ENCODE results near the gene ADGRA3. TPM values are rescaled to one million over a fixed set of nuclear protein-coding genes. Genes with fewer than 3 reads are reported as not detected.

Gene ADGRA3
- total RNA-seq, 1 experiment from 2014 or later: 56.5 TPM

GRCh38 chr4:22532896-22533295 is 17.0 kb upstream of the ADGRA3 start:
- H3K23ac ChIP-seq (ENCODE audit: insufficient read length, low read depth, low read length): no peak overlapping the region
- H3K4ac ChIP-seq (ENCODE audit: low read depth, low read length): no peak overlapping the region
- H3K79me2 ChIP-seq (ENCODE audit: insufficient read depth, low read length): no peaks in the 10 kb centered on the region
- H3T11ph ChIP-seq (ENCODE audit: low read length): no peak overlapping the region
- H2BK12ac ChIP-seq (ENCODE audit: insufficient read length, low read depth, low read length): no peak overlapping the region
- no peak for DNase-seq
- no peak overlapping the region for H3K4me3 Mint-ChIP-seq
- no peak overlapping the region for H3K56ac ChIP-seq (ENCODE audit: insufficient read length, low read depth, low read length)
- no CpG with 5 or more reads among the region's 1 CpG for WGBS (ENCODE audit: extremely low coverage, insufficient read length, low lambda C conversion rate)
- H2BK120ac ChIP-seq (ENCODE audit: low read depth, low read length, poor library complexity, severe bottlenecking): no peak overlapping the region
- no peaks in the 10 kb centered on the region for H3K79me1 ChIP-seq (ENCODE audit: insufficient read depth, low read depth, low read length, poor library complexity, severe bottlenecking)
- peaks cover 4 to 27% (median 22%) of the 10 kb centered on the region in 3 experiments for H3K36me3 Mint-ChIP-seq (ENCODE audit: insufficient read depth in 1 of 3, low read depth in 3 of 3)
- H3K27ac Mint-ChIP-seq: no peak overlapping the region
- no peak for TF ChIP-seq CTCF (conservative IDR thresholded peaks at IDR 0.05)
- no peak overlapping the region for H3K18ac ChIP-seq (ENCODE audit: insufficient read length, low read depth, low read length)
- no peak overlapping the region for H3K14ac ChIP-seq (ENCODE audit: insufficient read depth, low read length)
- H3K4me1 ChIP-seq (ENCODE audit: insufficient read depth, low read length): no peaks in the 10 kb centered on the region
- no peak overlapping the region for H2BK20ac ChIP-seq (ENCODE audit: low read depth, low read length, poor library complexity, severe bottlenecking)
- H3K23me2 ChIP-seq (ENCODE audit: insufficient read length, low read depth, low read length, poor library complexity, severe bottlenecking): no peaks in the 10 kb centered on the region
- H2AK5ac ChIP-seq (ENCODE audit: insufficient read length, low read length): no peak overlapping the region
- peaks cover 25 to 30% of the 10 kb centered on the region in 2 experiments for H3K9me3 Mint-ChIP-seq
- no peak overlapping the region for H3K4me2 ChIP-seq (ENCODE audit: insufficient read depth, insufficient read length, low read length)
- no peaks in the 10 kb centered on the region for H4K20me1 ChIP-seq (ENCODE audit: control insufficient read depth, insufficient read depth, insufficient read length)
- no peak overlapping the region for H4K91ac ChIP-seq (ENCODE audit: insufficient read length, low read depth, low read length)
- H2BK5ac ChIP-seq (ENCODE audit: insufficient read length, low read length): no peak overlapping the region
- H3K4me1 Mint-ChIP-seq: no peaks in the 10 kb centered on the region
- H4K8ac ChIP-seq (replicated peaks; ENCODE audit: insufficient read length, low read depth, low read length): no peak overlapping the region
- H3K27me3 Mint-ChIP-seq (ENCODE audit: low read depth): no peaks in the 10 kb centered on the region
- no peak overlapping the region for H2BK15ac ChIP-seq (ENCODE audit: low read depth, low read length)
- H3K27me3 ChIP-seq (ENCODE audit: insufficient read depth, low read length): no peaks in the 10 kb centered on the region; the same call in 1 of the 2 replicates
- H4K5ac ChIP-seq (ENCODE audit: insufficient read length, low read depth, low read length): no peak overlapping the region
- H3K27ac ChIP-seq (ENCODE audit: insufficient read length, low read depth, low read length): no peak overlapping the region
- peaks cover 12% of the 10 kb centered on the region for H3K9me3 ChIP-seq (ENCODE audit: control insufficient read depth, low read depth, low read length)
- no peak overlapping the region for H3K9ac ChIP-seq (ENCODE audit: extremely low read depth, insufficient read length, low read length)
- no peak overlapping the region for H2AFZ ChIP-seq (ENCODE audit: low read length)

Measured in H9 (cell line).